Measurements from ENCODE around the gene FRRS1L.

The FRRS1L gene

GRCh38 chr9:109166771-109167601 is at the start of gene FRRS1L:
Gene FRRS1L (minus strand): TSS chr9:109167249. CDS start chr9:109167138, 111 bp downstream.
- DNase-seq: peak; percentile 65

- DNase-seq: no peak
These were observed 47.4 kb upstream of the FRRS1L start for GRCh38 chr9:109214414-109214813.

GRCh38 chr9:109213285-109214121 is 46.5 kb upstream of the FRRS1L start:
- no peak for DNase-seq

- no peak for DNase-seq
These were observed 45.7 kb upstream of the FRRS1L start for GRCh38 chr9:109212768-109213167.

- no peak for DNase-seq
These were observed 39.6 kb upstream of the FRRS1L start for GRCh38 chr9:109206670-109207069.

GRCh38 chr9:109205526-109205925 is 38.5 kb upstream of the FRRS1L start:
- no peak for DNase-seq

GRCh38 chr9:109203761-109204360 is 36.8 kb upstream of the FRRS1L start:
- DNase-seq: no peak

GRCh38 chr9:109199676-109200075 is 32.6 kb upstream of the FRRS1L start:
- no peak for DNase-seq

- DNase-seq: no peak
These were observed 31.8 kb upstream of the FRRS1L start for GRCh38 chr9:109198736-109199382.

- no peak for DNase-seq
These were observed 27.0 kb upstream of the FRRS1L start for GRCh38 chr9:109193974-109194556.

GRCh38 chr9:109192732-109193361 is 25.8 kb upstream of the FRRS1L start:
- peak; percentile 39 for DNase-seq

- no peak for DNase-seq
These were observed 24.7 kb upstream of the FRRS1L start for GRCh38 chr9:109191746-109192145.

- DNase-seq: no peak
These were observed 23.1 kb upstream of the FRRS1L start for GRCh38 chr9:109190151-109190550.

- DNase-seq: no peak
These were observed 19.9 kb upstream of the FRRS1L start for GRCh38 chr9:109186857-109187520.

- peak; percentile 40 for DNase-seq
These were observed 16.1 kb upstream of the FRRS1L start for GRCh38 chr9:109182940-109183798.

GRCh38 chr9:109182550-109182939 is 15.5 kb upstream of the FRRS1L start:
- DNase-seq: no peak

GRCh38 chr9:109181284-109181683 is 14.2 kb upstream of the FRRS1L start:
- DNase-seq: no peak

GRCh38 chr9:109179801-109180523 is 12.9 kb upstream of the FRRS1L start:
- DNase-seq: no peak

GRCh38 chr9:109176963-109177362 is 9.9 kb upstream of the FRRS1L start:
- DNase-seq: no peak

- DNase-seq: no peak
These were observed 9.3 kb upstream of the FRRS1L start for GRCh38 chr9:109176386-109176785.
